HEK293T (cell line): ENCODE measurements around the gene CD59.

Source experiments
- CTCF ChIA-PET: fragments of 350-600 bp; formaldehyde crosslinking; extraction: SDS; loops from one replicate; lab custom pipeline; 2021; ENCODE audit warnings: antibody characterized with exemption, inconsistent platforms; lab: Yijun Ruan, JAX
- POLR2A ChIA-PET: fragments of 350-600 bp; formaldehyde crosslinking; extraction: SDS; loops from one replicate; lab custom pipeline; 2020; ENCODE audit warnings: antibody characterized with exemption, inconsistent platforms; lab: Yijun Ruan, JAX
- DNase-seq: peaks from one replicate; pipeline ENCODE4 v3.0.0; 2012; ENCODE audit warnings: mixed read lengths; ENCODE audit errors: extremely low spot score
- ARNT ChIP-seq: fragments of 450-650 bp; IDR thresholded peaks from 2 replicates; pipeline ENCODE4 v1.6.1; 2017; ENCODE audit warnings: mild to moderate bottlenecking
- BHLHE40 ChIP-seq: fragments of 450-650 bp; IDR thresholded peaks from 2 replicates; pipeline ENCODE4 v1.6.1; 2016; ENCODE audit warnings: mild to moderate bottlenecking, moderate library complexity, borderline replicate concordance
- CTBP1 ChIP-seq: fragments of 450-650 bp; IDR thresholded peaks from 2 replicates; pipeline ENCODE4 v1.6.1; 2016; ENCODE audit warnings: borderline replicate concordance
- ELF4 ChIP-seq: fragments of 450-650 bp; IDR thresholded peaks from 2 replicates; pipeline ENCODE4 v1.6.1; 2017; ENCODE audit warnings: antibody characterized with exemption
- FOXA1 ChIP-seq: fragments of 450-650 bp; IDR thresholded peaks from 2 replicates; pipeline ENCODE4 v1.6.1; 2016; ENCODE audit warnings: mild to moderate bottlenecking
- FOXK2 ChIP-seq: fragments of 450-650 bp; IDR thresholded peaks from 2 replicates; pipeline ENCODE4 v1.6.1; 2016; ENCODE audit warnings: mild to moderate bottlenecking
- FOXM1 ChIP-seq: fragments of 450-650 bp; IDR thresholded peaks from 2 replicates; pipeline ENCODE4 v1.6.1; 2017; ENCODE audit warnings: mild to moderate bottlenecking, borderline replicate concordance
- HDGF ChIP-seq: fragments of 450-650 bp; IDR thresholded peaks from 2 replicates; pipeline ENCODE4 v1.6.1; 2017; ENCODE audit warnings: antibody characterized with exemption, borderline replicate concordance
- L3MBTL2 ChIP-seq: fragments of 450-650 bp; conservative IDR thresholded peaks from 2 replicates; pipeline ENCODE4 v1.6.1; 2016; ENCODE audit warnings: mild to moderate bottlenecking
- LEF1 ChIP-seq: fragments of 450-650 bp; IDR thresholded peaks from 2 replicates; pipeline ENCODE4 v1.6.1; 2017; ENCODE audit warnings: mild to moderate bottlenecking, borderline replicate concordance
- NFRKB ChIP-seq: fragments of 450-650 bp; IDR thresholded peaks from 2 replicates; pipeline ENCODE4 v1.6.1; 2016; ENCODE audit warnings: mild to moderate bottlenecking, moderate library complexity
- PKNOX1 ChIP-seq: fragments of 450-650 bp; IDR thresholded peaks from 2 replicates; pipeline ENCODE4 v1.6.1; 2016
- SP1 ChIP-seq: fragments of 450-650 bp; IDR thresholded peaks from 2 replicates; pipeline ENCODE4 v1.6.1; 2017
- SUZ12 ChIP-seq: fragments of 450-650 bp; IDR thresholded peaks from 2 replicates; pipeline ENCODE4 v1.6.1; 2016; ENCODE audit warnings: mild to moderate bottlenecking
- TARDBP ChIP-seq: fragments of 450-650 bp; IDR thresholded peaks from 2 replicates; pipeline ENCODE4 v1.6.1; 2016
- ZNF384 ChIP-seq: fragments of 450-650 bp; IDR thresholded peaks from 2 replicates; pipeline ENCODE4 v1.6.1; 2016

The CD59 gene

GRCh38 chr11:33753304-33753967 is 17.2 kb upstream of the CD59 start:
- TF ChIP-seq SP1 (no peak), TARDBP (no peak), FOXK2 (no peak), NFRKB (no peak), CTBP1 (no peak), L3MBTL2 (no peak), PKNOX1 (no peak), SUZ12 (no peak), FOXA1 (no peak), HDGF (no peak)
- ChIA-PET CTCF (interaction anchor here (0.6 kb wide), 1 partner anchor 9 kb away, joined by 3 read pairs; no protein-coding TSS in a partner anchor), POLR2A (interaction anchor here (1.0 kb wide), 1 partner anchor 17 kb away, joined by 5 read pairs; the partner anchor contains the start of gene CD59)
- no peak for DNase-seq

- ChIA-PET POLR2A (no interaction called here), CTCF (no interaction called here)
- no peak for DNase-seq
- TF ChIP-seq FOXK2 (no peak), SUZ12 (no peak), L3MBTL2 (no peak), SP1 (no peak), HDGF (no peak), LEF1 (no peak), ARNT (no peak), BHLHE40 (no peak), ZNF384 (no peak), NFRKB (no peak), ELF4 (no peak), FOXA1 (no peak), FOXM1 (no peak), CTBP1 (no peak)
These were observed 15.7 kb upstream of the CD59 start for GRCh38 chr11:33751878-33752277.

- DNase-seq, result no peak
- ChIA-PET POLR2A (no interaction called here), CTCF (no interaction called here)
- no peak for TF ChIP-seq FOXM1
- TF ChIP-seq ZNF384, result no peak
- no peak for TF ChIP-seq HDGF
- TF ChIP-seq BHLHE40, result no peak
- no peak for TF ChIP-seq SUZ12
These were observed 11.8 kb upstream of the CD59 start for GRCh38 chr11:33747979-33748378.

GRCh38 chr11:33743291-33743690 is 7.1 kb upstream of the CD59 start:
- no peak for DNase-seq
- POLR2A ChIA-PET, result interaction anchor here (1.2 kb wide), 1 partner anchor 19 kb away, joined by 3 read pairs; no protein-coding TSS in a partner anchor
- TF ChIP-seq FOXK2 (no peak), L3MBTL2 (no peak), FOXA1 (no peak), FOXM1 (no peak), TARDBP (no peak), LEF1 (no peak), BHLHE40 (no peak), ZNF384 (no peak), PKNOX1 (no peak)
- CTCF ChIA-PET, result interaction anchor here (1.2 to 1.5 kb wide), 3 partner anchors 27 to 577 kb away, joined by 3 to 13 read pairs (median 3); no protein-coding TSS in a partner anchor

- no peak for TF ChIP-seq SP1
- TF ChIP-seq NFRKB, result no peak
- no peak for TF ChIP-seq FOXM1
- TF ChIP-seq L3MBTL2, result no peak
- no peak for TF ChIP-seq FOXK2
- TF ChIP-seq PKNOX1, result no peak
- no peak for TF ChIP-seq CTBP1
- no peak for TF ChIP-seq TARDBP
- TF ChIP-seq FOXA1, result no peak
- TF ChIP-seq LEF1, result no peak
- TF ChIP-seq ELF4, result no peak
- TF ChIP-seq BHLHE40, result no peak
- TF ChIP-seq ARNT, result no peak
- TF ChIP-seq HDGF, result no peak
- TF ChIP-seq SUZ12, result no peak
- POLR2A ChIA-PET, result interaction anchor here (0.7 to 1.2 kb wide), 3 partner anchors 18 to 41 kb away, joined by 3 to 4 read pairs (median 3); no protein-coding TSS in a partner anchor
- DNase-seq, result no peak
- CTCF ChIA-PET, result interaction anchor here (0.6 to 1.5 kb wide), 15 partner anchors 14 to 576 kb away, joined by 3 to 15 read pairs (median 3); partner anchors contain the start of gene C11orf91
These were observed 6.1 kb upstream of the CD59 start for GRCh38 chr11:33742249-33742851.

- ChIA-PET POLR2A (no interaction called here), CTCF (interaction anchor here (0.9 to 1.5 kb wide), 7 partner anchors 19 to 575 kb away, joined by 3 to 15 read pairs (median 3); partner anchors contain the start of gene C11orf91)
- TF ChIP-seq LEF1 (no peak), BHLHE40 (no peak), FOXA1 (no peak), ZNF384 (no peak), NFRKB (no peak), ARNT (no peak), L3MBTL2 (no peak), CTBP1 (no peak), ELF4 (no peak), SUZ12 (no peak), TARDBP (no peak), FOXM1 (no peak)
- no peak for DNase-seq
These were observed 5.6 kb upstream of the CD59 start for GRCh38 chr11:33741806-33742205.
